HG03039 (cell line): ENCODE measurements around the gene PAK4.
"Not testable (repeated sequence)": the region's sequence is repeated elsewhere in the genome, so short reads cannot be mapped to it uniquely, and the experiment has no call there.

Experiments
- ATAC-seq: cut with Tn5 transposase; IDR thresholded peaks from one replicate; pipeline ENCODE4 v1.9.1; 2021; ENCODE audit warnings: mild to moderate bottlenecking, moderate library complexity; ENCODE audit not compliant: unreplicated experiment

Gene PAK4

GRCh38 chr19:39099341-39099740 is 26.2 kb upstream of the PAK4 start:
- no peak for ATAC-seq

- no peak for ATAC-seq
Observed at GRCh38 chr19:39100500-39101166, 25.0 kb upstream of the PAK4 start.

GRCh38 chr19:39103151-39103550 is 22.4 kb upstream of the PAK4 start:
- no peak for ATAC-seq

GRCh38 chr19:39104186-39104596 is 21.4 kb upstream of the PAK4 start:
- no peak for ATAC-seq

- no peak for ATAC-seq
Observed at GRCh38 chr19:39106194-39106593, 19.4 kb upstream of the PAK4 start.

GRCh38 chr19:39109641-39110040 is 15.9 kb upstream of the PAK4 start:
- no peak for ATAC-seq

GRCh38 chr19:39110263-39110967 is 15.2 kb upstream of the PAK4 start:
- no peak for ATAC-seq

GRCh38 chr19:39111593-39112199 is 13.9 kb upstream of the PAK4 start:
- no peak for ATAC-seq

- no peak for ATAC-seq
Observed at GRCh38 chr19:39112338-39112890, 13.2 kb upstream of the PAK4 start.

- ATAC-seq: no peak
Observed at GRCh38 chr19:39113199-39113598, 12.4 kb upstream of the PAK4 start.

GRCh38 chr19:39115105-39115847 is 10.3 kb upstream of the PAK4 start:
- no peak for ATAC-seq

- ATAC-seq: not testable (repeated sequence)
Observed at GRCh38 chr19:39117023-39117422, 8.6 kb upstream of the PAK4 start.

- no peak for ATAC-seq
Observed at GRCh38 chr19:39119830-39120229, 5.8 kb upstream of the PAK4 start.

- no peak for ATAC-seq
Observed at GRCh38 chr19:39122934-39123731, 2.5 kb upstream of the PAK4 start.

- ATAC-seq: no peak
Observed at GRCh38 chr19:39124136-39124764, 1.3 kb upstream of the PAK4 start.

- ATAC-seq: no peak
Observed at GRCh38 chr19:39125199-39125553, 410 bp upstream of the PAK4 start.

GRCh38 chr19:39126312-39127187 is 964 bp downstream of the PAK4 start:
- ATAC-seq: no peak

- ATAC-seq: no peak
Observed at GRCh38 chr19:39127812-39128515, 2.4 kb downstream of the PAK4 start.
